Measurements from ENCODE around the gene COX6B2.

Gene COX6B2

GRCh38 chr19:55312621-55313512 is 41.7 kb downstream of the COX6B2 start:
- no peak for DNase-seq (ENCODE audit: low read depth in 2 of 2)

DNA sequence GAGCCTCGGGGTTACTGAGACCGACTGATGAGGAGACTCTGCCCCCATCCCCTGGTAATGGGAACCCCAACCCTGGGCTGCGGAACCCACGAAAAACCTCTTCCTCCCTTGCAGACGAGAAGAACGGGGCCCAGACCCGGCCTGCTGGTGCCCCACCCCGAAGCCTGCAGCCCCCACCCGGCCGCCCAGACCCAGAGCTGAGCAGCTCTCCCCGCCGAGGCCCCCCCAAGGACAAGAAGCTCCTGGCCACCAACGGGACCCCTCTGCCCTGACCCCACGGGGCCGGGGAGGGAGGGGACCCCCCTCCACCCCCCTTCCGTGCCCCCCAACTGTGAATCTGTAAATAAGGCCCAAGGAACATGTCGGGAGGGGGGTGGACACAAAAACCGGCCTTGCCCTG is 42.7 kb downstream of the COX6B2 start:
- DNase-seq (ENCODE audit: low read depth in 2 of 2): no peak

GRCh38 chr19:55311397-55311796 is 43.1 kb downstream of the COX6B2 start:
- DNase-seq (ENCODE audit: low read depth in 2 of 2): no peak

DNA sequence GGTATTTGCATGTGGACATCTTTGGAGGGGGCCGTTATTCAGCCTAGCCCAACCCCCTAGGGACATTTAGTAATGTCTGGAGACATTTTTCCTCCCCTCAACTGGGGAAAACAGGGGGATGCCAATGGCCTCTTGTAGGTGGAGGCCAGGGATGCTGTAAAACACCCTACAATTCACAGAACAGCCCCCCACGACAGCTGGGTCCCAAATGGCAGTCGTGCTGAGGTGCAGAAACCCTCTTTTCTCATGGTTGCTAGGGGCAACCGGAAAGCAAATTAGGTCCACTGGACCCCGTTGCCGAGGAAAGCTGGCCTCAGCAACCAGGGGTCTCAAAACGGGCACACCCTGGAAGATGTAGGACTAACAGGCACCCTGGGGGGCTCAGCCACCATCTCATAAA is 44.0 kb downstream of the COX6B2 start:
- no peak for DNase-seq (ENCODE audit: low read depth in 2 of 2)

DNA sequence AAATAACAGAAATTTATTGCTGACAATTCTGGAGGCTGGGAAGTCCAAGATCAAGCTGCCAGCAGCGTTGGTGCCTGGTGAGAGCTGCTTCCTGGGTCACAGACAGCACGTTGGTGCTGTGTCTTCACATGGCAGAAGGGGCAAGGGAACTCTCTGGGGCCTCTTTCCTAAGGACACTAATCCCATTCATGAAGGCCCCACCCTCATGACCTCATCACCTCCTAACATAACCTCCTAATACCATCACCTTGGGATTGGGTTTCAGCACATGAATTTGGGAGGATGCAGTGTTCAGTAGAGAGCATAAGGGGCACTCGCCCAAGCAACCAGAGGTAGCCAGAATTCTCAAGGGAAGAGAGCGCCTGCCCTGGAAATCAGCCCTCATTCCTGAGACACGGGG is 45.1 kb downstream of the COX6B2 start:
- DNase-seq (ENCODE audit: low read depth in 2 of 2): no peak

GRCh38 chr19:55308281-55308680 is 46.2 kb downstream of the COX6B2 start:
- DNase-seq (ENCODE audit: low read depth in 2 of 2): no peak

GRCh38 chr19:55306712-55307111 is 47.8 kb downstream of the COX6B2 start:
- no peak for DNase-seq (ENCODE audit: low read depth in 2 of 2)

GRCh38 chr19:55305983-55306562 is 48.4 kb downstream of the COX6B2 start:
- DNase-seq (ENCODE audit: low read depth in 2 of 2): no peak

GRCh38 chr19:55305491-55305890 is 49.0 kb downstream of the COX6B2 start:
- DNase-seq (ENCODE audit: low read depth in 2 of 2): peak; percentile 24 to 42

- no peak for DNase-seq (ENCODE audit: low read depth in 2 of 2)
Observed at GRCh38 chr19:55304980-55305379, 49.5 kb downstream of the COX6B2 start.

GRCh38 chr19:55304279-55304978 is 50.1 kb downstream of the COX6B2 start:
- peak in 1 of 2 donors; percentile 25 for DNase-seq (ENCODE audit: low read depth in 2 of 2)

- no peak for DNase-seq (ENCODE audit: low read depth in 2 of 2)
Observed at GRCh38 chr19:55303477-55303876, 51.0 kb downstream of the COX6B2 start.

GRCh38 chr19:55302318-55302703 is 52.2 kb downstream of the COX6B2 start:
- no peak for DNase-seq (ENCODE audit: low read depth in 2 of 2)

DNA sequence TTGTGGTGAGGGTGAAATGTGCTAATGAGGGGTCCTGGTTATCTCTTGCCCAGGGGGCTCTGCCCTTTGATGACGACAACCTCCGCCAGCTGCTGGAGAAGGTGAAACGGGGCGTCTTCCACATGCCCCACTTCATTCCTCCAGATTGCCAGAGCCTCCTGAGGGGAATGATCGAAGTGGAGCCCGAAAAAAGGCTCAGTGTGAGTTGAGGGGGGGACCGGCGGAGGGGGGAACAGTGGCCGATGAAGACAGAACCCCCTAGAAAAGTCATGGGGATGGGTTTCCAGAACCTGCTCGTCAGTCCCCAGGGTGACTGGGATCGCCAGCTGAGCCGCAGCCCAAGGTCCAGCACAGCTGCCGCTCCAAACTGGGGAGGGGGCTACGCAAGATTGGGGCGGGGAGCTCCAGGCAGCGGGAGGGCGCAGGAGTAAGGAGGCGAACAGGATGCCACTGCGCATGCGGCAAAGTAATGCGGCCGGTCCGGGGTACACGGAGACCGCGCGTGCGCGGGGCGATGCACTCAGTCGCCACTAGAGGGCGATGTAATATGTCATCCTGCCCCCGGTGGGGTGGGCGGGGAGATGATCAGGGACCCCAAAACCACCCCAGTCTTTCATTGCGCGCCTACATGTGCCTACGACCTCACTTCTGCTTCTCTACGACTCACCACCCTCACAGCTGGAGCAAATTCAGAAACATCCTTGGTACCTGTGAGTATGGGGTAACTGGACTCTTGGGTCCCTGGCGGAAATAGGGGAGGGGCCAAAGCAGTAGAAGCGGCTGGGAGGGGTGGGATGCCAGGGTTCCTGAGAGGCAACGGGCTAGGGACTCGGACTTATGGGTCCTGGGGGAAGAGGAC is 52.8 kb downstream of the COX6B2 start:
- DNase-seq (ENCODE audit: low read depth in 2 of 2): peak; percentile 97

- DNase-seq (ENCODE audit: low read depth in 2 of 2): no peak
Observed at GRCh38 chr19:55300886-55301458, 53.5 kb downstream of the COX6B2 start.

DNA sequence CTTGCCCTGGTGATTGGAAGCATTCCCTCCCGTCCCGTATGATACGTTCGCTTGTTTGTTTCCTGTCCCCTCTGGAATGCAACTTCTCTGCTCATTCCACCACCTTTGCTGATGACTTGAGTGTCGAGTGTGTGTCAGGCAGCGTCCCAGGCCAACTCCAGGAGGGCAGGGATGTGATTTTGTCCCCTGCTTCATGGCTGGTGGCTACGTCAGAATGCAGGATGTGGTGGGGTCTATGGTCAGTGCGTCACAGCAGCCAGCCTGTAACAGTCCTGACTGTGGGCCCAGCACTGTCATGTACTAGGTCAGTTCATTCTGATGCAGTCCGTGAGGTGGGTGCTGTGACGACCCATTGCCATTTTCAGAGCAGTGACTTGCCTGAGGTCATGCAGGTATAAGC is 54.5 kb downstream of the COX6B2 start:
- no peak for DNase-seq (ENCODE audit: low read depth in 2 of 2)

All from activated CD4-positive, alpha-beta T cell treated with anti-CD3 and anti-CD28 coated beads for 24 hours (primary cell).